Activated CD8-positive, alpha-beta memory T cell treated with anti-CD3 and anti-CD28 coated beads for 48 hours (primary cell): ENCODE measurements around the gene KRT38.
"Not testable (repeated sequence)": the region's sequence is repeated elsewhere in the genome, so short reads cannot be mapped to it uniquely, and the experiment has no call there.

Source experiments
- DNase-seq, 3 experiments: peaks; one replicate each; pipeline ENCODE4 v3.0.0-alpha.2; 2020; ENCODE audit warnings: low read depth in 2 of 3, low spot score in 2 of 3

KRT38 gene

DNA sequence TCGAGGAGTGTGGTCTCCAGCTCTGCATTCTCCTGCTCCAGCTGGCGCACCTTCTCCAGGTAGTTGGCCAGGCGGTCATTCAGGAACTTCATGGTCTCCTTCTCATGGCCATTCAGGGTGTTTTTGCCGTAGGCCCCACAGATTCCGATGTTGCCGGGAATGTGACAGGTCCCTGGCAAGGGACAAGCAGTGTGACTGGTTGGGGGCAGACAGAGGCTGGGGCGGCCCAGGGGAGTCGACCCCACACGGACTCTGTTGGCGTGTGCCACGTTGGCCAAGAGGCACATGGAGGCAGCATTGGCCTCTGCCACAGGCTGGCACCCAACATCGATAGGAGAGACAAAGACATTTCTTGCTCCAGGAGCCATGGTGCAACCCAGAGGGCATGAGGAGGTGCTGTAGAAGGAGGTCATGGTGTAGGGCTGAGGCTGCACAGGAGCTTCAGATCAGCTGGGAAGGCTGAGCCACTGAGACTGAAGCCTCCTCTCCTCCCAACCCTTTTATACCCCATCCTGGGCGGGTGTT, 16.6 kb downstream of the KRT38 start, which contains the start of gene KRT37:
Gene KRT37 (minus strand): TSS at position 475 of the 525 bp plus-strand sequence. CDS start 62 bp downstream, at position 413.
- DNase-seq = no peak

DNA sequence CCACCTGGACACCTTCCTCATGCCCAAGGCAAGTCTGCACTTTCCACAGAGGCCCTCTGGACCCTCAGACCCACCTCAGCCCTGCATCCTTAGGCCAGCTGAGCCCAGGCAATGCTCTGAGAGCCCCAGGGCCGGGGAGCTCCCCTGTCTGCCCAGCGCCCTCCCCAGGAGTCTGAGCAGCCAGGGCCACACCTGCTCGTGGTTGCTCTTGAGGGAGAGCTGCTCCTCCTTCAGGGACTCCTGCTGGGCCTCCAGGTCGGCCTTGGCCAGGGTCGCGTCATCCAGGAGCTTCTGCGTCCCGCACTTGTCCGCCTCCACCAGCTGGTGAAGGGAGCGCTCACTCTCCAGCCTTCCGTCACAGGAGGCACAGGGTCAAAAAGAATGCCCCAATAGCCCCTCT, 18.2 kb downstream of the KRT38 start:
- not testable (repeated sequence) for DNase-seq

DNA sequence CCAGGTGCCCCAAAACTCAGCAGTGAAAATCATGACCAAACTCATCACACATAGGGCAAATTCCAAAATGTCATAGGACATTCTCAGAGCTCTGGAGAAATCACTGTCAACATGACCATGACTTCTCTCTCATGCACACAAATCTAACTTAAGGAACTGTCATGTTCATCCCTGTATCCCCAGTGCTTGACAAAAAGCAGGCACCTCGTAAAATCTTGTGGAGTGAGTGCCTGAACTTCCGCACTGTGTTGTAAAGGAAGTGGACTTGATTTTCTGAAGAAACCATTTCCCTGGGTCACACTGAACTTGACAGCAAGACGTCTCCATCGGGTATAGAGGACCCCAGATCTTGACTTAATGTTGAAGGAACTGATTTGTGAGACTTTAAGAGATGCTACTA, 19.2 kb downstream of the KRT38 start:
- no peak for DNase-seq

DNA sequence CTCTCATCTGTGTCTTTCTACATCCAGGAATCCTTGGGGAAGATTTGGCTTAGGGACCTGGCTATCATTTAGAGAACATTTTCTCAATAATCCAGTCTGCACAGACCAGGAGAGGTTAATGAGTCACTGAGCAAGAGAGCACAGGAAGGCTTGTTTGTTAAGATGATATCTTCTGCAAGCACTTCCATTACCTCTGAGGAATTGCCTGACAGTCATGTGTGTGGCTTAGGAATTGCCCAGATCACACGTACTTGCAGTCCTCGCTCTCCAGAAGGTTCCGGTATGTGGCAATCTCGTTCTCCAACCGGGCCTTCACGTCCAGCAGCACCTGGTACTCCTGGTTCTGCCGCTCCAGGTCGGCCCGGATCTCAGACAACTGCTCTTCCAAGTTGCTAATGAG, 19.7 kb downstream of the KRT38 start:
- no peak for DNase-seq

DNA sequence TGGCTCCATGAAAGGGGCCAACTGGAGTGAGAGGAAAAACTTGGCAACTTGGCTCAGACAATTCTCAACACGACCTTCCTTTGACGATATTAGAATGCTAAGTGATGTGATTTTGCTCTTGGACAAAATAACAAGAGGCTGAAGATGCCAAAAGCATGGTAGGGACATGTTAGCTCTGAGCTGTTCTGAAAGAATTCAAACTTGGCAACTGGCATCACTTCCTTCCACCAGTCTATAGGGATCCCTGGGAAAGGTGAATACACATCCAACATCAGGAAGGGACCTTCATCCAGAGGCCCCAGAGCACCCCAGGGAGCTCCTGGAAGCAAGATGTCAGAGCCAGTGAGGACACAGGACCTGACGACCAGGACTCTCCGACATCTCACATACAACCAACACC, 20.6 kb downstream of the KRT38 start:
- no peak for DNase-seq

DNA sequence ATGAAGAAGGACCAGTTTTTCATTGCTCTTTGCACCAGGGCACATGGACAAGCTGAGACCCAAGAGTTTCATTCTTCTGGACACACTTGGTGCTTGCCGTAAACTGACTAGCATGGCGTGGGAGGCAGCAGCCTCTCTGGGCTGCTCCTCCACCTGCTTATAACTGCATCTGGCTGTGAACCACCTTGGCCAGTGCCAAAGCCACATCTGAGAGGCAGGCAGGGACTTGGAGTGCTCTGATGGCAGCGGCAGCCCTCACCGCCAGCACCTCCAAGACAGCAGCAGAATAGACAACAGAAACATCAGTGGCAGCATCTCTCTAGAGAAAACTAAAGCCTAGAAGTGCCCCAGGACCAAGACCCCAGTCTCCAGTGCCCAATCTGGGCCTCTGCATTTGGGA, 21.1 kb downstream of the KRT38 start:
- no peak for DNase-seq

DNA sequence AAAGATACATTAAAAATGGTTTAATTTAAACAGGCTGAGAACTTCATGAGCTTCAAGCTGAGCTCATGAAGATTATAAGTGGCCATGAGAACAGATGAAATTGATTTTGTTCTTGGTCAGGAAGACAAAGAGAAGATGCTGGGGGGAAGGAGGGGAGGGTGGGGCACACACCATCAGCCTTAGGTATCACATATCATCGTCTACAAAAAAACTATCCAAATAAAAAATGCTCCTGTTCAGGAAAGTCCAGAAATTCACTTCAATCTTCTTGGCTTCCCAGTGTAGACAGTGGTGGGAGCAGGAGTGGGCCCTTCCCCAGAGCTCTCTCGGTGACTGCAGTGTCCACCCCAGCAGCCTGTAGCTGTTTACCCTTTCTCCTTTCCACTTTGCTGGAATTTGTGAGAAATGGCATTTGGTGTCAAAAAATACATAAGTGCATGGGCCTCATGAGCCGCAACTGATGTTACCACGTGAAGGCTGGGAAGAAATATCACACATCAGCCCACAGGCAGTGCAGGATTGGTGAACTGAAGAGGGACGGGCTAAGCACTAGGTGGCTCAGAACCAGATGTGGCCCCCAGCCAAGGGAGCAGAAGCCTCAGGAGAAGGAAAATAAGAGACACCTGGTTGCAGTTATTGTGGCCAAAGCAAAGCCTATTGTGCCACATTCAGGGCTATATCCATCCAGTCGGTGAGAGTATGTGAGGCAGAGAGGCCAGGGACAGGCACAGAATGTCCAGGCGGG, 22.5 kb downstream of the KRT38 start:
- DNase-seq = no peak

DNA sequence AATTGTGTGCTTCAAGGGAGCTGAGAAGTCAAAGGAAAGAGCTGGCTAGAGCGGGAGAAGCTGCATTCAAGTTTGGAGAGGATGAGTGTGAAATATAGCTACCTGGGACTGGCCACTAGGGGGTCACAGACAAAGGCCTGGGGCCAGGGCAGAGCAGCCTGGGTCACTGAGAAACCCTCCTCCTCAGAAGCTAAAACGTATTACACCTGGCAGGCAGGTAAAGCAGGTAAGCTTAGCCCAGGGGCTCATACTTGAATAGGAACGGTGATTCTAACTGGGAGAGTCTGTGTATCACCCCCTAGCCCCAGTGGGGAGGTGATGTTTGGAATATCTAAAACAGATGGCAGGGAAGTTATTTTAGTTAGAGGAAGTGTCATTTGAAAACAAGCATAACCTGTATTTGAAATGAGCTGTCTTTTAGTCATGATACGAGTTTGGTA, 23.2 kb downstream of the KRT38 start:
- no peak for DNase-seq

DNA sequence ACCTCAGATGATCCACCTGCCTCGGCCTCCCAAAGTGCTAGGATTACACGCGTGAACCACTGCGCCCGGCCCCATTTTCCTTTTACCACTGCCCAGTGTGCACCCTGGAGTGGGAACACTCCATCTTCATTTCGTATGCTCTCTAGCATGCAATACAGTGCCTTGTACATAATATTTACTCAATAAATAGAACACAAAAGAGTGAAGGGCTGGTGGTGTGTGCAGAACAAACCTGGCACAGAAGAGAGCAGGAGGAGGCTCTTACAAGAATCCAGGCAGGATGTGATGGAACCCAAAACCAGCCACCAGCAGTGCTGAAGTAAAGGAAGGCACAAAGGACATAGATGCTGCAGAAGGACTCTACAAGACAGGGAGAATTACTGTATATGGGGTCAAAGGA, 23.7 kb downstream of the KRT38 start:
- DNase-seq = no peak

DNA sequence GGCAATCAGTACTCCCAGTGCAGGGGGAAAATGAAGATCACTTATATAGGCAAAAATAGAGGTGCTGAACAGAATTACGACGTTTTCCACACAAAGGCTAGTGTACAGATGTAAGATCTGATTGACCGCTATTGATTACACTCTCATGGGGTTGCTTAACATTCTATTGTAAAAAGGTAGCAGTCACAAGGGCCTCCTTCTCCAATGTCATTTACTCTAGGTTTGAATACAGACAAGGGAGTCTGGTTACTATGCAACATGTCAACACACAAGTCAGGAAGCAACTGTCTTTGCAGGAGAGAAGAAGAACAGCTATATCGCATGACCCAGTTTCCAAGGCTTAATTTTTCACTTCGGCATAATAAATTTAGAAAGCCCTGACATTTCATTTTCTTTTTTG, 24.3 kb downstream of the KRT38 start:
- DNase-seq = no peak

DNA sequence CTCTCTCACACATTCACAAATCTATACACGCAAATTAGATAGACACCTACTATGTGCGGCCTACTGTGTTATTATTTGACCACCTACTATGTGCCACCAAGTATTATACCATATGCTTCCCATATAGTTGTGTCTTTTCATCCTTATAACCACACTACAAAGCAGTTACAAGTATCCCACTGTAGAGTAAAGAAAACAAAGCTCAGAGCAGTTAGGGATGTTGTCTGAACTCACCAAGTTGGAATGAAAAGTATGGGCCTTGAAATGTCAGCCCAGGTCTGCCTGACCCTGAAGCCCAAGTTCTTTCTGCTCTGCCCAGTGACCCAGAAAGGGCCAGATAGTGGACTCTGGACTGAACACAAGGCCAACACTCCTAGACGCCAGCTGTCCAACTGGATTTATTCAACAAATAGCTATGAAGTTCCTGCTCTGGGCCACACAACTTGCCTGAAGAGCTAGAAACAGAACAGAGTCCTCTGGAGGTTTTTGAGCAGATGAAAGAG, 24.9 kb downstream of the KRT38 start:
- no peak for DNase-seq

DNA sequence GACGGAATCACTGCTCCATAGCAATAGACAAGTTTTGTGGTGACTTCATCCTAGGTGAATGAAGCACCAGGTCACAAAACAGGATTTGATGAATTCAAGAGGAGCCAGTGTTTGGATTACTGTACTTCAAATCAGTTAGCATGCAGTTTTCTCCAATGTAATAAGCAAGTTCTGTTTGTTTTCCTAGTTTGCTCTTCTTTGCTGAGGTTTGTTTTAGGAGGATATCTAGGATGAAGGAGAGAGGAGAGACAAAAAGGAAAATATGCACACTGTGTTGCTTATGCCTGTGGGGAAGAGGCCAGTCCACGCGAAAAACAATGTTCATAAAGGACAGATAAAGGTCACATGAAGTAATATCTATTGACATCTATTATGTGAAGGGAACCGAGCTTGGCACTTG, 25.4 kb downstream of the KRT38 start:
- DNase-seq = no peak

DNA sequence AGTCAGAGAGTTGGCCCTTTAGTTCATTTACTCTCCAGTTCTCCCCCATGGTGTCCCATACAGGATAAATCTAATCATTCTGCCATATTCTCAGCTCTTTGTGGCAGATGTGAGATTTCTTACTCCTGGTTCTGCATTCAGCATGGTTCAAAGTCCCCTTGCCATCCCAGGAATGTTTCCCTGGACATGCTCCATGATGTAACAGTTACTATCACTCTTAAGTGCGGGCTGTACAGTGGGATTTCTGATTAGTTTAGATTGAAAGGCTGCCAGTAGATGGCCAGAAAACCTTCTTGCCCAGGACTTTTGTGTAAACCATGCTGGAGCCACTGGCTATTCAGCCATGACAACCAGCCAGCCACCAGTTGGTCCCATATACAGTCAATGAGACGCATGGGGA, 26.8 kb downstream of the KRT38 start:
- no peak for DNase-seq

DNA sequence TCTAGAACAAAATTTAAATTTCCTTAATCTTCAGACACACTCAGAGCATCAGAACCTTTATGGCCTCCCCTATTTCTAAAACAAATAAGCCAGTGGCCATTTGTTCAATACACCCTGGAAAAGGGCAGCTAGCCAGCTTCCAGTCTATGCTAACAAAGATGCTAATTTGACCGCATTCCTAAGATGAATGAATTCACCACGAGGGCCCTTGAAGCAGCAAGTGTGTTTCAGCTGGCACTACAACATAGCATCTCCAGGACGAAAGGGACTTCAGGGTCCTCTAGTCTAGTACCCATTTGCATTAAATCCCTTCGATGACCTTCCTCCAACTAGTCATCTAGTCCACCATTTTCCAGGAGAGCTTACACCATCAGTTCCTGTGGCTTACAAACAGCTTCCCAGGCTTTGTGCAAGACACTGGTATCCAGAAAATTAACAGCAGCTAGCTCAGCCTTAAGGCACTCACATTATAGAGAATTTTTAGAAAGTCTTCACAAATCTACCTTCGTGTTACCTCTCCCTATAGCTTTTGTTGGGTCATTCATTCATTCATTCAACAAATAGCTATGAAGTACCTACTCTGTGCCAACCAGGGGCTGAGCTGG, 27.3 kb downstream of the KRT38 start:
- DNase-seq = no peak

DNA sequence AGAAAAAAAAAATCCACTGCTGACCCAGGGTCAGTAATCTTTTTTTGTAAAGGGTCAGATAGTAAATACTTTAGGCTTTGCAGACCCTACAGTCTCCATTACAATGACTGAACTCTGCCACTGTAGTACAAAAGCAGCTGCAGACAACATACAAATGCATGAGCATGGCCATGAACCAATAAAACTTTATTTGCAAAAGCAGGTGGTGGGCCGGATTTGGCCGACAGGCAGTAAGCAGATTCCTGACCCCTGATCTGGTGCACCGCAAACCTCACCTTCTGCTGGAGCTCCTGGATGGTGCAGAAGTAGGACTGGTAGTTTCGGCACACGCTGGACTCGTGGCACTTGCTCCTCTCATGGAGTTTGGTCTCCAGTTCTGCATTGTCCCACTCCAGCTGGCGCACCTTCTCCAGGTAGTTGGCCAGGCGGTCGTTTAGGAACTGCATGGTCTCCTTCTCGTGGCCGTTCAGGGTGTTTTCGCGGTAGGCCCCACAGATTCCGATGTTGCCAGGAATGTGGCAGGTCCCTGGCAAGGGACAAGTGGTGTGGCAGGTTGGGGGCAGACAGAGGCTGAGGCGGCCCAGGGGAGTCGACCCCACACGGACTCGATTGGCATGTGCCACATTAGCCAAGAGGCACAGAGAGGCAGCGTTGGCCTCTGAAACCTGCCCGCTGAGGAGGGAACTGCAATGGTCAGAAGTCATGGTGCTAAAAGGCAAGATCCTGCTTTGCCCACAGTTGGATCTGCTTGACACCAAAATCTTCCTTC, 29.5 kb downstream of the KRT38 start:
- DNase-seq = no peak

DNA sequence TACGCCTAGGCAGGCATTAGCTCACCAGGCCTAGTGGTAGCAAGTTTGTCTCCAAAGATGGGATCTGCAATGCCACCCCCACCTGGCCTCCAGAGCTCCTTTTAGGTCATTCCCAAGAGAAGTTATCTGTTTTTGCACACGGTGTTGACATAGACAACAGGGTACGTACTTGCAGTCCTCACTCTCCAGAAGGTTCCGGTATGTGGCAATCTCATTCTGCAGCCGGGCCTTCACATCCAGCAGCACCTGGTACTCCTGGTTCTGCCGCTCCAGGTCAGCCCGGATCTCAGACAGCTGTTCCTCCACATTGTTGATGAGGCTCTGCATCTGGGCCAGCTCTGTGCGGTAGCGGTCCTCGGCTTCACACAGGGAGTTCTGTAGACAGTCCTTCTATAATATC, 33.6 kb downstream of the KRT38 start:
- DNase-seq = no peak

DNA sequence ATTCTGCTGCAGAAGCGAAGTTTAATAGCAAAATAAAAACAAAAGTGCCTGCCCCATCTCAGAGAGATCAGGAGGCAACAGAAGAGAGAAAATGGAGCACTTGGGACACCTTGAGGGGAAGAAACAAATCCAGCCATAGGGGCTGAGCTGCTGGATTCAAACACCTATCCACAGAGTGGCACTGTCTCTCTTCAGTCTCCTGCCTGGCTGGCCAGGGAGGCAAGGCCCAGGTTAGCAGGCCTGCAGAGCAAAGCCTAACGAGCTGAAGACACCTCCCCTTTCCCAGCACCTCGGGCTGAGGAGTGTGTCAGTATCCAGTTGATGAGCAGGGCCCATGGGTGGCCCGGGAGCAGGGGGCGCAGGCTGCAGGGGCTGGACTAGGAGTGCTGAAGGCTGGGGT, 34.6 kb downstream of the KRT38 start:
- DNase-seq = no peak

DNA sequence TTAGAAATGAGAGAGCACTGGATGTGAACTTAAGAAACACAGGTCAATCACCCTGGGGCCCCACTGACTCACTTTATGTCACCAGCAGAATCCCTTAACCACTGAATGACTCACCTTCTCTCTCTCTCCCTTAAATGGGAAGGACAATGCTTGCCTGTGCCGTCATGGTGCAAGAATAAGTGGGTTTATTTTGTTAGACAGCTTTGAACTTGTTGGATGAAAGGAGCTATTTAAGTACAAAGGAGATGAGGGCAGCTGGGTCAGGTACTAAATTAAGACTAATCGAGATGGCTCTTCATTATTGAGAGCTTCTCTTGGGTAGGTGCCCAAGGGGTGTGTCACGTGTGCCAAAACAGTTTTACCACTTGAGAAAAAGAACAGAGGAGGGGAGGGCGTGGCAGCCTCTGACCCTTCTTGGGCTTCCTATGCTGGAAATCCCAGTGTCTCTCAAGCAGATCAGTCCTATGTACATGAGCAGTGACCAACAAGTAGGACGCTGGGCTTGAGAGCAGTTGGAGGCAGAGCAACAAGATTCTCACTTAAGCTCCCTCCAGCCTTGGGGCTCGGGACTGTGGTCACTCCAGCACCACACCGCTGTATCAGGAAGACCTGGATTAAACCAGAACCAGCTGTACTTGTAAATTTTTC, 36.6 kb downstream of the KRT38 start:
- peak in 1 of 3 experiments; percentile 13 for DNase-seq

DNA sequence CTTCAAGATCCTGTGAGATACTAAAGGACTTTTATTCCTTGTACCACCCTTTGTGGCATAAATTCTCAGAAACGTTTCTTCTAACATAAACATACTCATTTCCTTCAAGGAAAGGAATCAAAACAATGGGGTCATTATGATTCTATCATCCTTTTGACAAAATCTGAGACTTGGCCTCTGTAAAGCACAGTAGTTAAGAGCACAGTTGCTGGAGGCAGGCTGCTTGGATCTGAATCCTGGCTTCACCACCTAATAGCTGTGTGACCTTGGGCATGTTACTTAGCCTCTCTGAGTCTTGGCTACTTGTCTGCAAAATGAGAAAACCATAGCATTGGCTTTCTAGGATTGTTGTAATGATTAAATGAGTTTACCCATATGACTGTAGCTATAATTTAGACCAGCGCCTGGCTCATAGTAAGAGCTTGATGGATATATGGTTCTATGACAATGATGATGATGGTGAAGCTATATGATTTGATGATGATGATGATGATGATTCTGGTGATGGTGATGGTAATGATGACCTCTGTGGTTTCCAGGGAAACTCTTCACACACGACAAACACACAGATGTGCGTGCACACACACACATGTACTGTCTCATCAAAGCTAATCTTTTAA, 37.3 kb downstream of the KRT38 start:
- no peak for DNase-seq

DNA sequence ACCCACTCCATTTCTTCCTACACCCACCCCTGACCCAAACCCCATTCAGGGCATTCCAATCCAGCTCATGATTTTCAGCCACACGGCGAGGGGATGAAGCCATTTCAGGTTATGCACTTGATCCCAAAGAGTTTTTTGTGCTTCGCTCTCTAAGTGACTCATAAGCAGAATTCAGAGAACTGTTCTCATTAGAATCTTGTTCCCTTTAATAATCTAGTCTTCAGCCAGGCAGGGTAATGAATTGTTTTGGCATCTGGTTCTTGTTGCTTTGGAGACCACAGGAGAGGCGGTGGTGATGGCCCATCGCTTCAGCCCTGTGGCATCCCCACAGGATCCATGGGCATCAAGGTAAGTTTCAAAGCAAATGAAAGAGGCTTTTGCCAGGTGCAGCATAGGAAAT, 38.6 kb downstream of the KRT38 start:
- no peak for DNase-seq
